ENCODE results near the gene TSHZ3. TPM values are rescaled to one million over a fixed set of nuclear protein-coding genes. Genes with fewer than 3 reads are reported as not detected.

The TSHZ3 gene
- total RNA-seq, 1 donor from 2014 or later: 17.0 TPM

DNA sequence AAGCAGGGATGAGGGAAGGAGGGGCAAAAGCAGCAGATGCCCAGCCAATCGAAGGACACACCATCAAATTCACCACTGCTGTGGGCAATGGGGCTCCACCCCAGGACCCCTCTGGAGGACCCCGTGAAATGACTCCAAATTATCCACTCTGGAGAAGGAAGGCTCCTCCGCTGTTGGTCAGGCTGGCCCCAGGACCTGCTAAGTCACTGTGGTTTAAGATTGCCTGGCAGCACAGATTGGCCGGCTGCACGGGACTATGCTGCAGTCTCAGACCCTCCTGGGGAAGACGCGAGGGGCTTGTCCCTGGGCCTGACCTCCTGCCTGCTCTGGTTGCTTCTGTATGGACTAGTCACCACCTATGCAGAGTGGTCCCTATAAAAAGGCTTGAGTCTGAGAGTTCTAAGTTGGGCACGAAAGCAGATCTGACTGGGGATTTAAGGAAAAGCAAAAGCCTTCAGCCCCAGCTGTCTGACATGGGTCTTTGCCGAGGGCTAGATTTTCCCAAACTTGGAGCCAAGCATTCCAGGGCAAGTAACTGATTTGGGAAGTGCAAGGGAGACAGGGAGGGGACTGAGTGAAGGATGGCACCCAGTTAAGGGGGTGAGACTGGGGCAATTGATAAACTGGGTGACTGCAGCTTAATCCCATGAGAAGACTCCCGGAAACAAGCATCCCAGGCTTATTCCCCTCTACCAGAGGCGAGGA lies 91.7 kb downstream of the TSHZ3 start:
- no peak overlapping the region for H3K27ac Mint-ChIP-seq (ENCODE audit: unreplicated experiment)
- H3K4me1 Mint-ChIP-seq (ENCODE audit: low read depth): peaks cover 25% of the 10 kb centered on the region
- H3K36me3 Mint-ChIP-seq (ENCODE audit: low read depth): no peaks in the 10 kb centered on the region
- DNase-seq (ENCODE audit: low spot score): no peak
- no peak overlapping the region for H3K4me3 Mint-ChIP-seq (ENCODE audit: unreplicated experiment)
- no peaks in the 10 kb centered on the region for H3K9me3 Mint-ChIP-seq (ENCODE audit: low read depth)
- TF ChIP-seq, protein P1, sequence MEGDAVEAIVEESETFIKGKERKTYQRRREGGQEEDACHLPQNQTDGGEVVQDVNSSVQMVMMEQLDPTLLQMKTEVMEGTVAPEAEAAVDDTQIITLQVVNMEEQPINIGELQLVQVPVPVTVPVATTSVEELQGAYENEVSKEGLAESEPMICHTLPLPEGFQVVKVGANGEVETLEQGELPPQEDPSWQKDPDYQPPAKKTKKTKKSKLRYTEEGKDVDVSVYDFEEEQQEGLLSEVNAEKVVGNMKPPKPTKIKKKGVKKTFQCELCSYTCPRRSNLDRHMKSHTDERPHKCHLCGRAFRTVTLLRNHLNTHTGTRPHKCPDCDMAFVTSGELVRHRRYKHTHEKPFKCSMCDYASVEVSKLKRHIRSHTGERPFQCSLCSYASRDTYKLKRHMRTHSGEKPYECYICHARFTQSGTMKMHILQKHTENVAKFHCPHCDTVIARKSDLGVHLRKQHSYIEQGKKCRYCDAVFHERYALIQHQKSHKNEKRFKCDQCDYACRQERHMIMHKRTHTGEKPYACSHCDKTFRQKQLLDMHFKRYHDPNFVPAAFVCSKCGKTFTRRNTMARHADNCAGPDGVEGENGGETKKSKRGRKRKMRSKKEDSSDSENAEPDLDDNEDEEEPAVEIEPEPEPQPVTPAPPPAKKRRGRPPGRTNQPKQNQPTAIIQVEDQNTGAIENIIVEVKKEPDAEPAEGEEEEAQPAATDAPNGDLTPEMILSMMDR (IDR thresholded peaks at IDR 0.05): no peak
- H3K27me3 Mint-ChIP-seq (ENCODE audit: low read depth): no peaks in the 10 kb centered on the region

DNA sequence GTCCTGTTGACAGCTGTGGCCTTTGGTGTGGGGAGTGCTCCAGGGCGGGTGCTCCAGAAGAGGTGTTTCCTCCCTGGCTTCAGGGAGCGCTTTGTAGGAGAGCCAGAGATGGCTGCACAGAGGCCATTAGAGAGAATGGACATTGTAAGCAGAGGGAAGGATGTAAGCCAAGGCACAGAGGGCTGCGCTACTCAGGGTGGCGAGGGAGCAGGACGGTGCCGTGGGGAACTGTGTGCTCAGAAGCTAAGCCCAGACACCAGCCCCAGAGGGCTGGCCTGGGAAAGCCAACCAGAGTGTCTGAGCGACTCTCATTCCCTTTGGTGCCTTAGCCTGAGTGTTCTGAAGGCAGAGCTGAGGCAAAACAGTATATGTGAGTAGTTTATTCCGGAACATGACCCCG lies 92.2 kb downstream of the TSHZ3 start:
- TF ChIP-seq, protein P1 (IDR thresholded peaks at IDR 0.05): no peak
- no peak overlapping the region for H3K27ac Mint-ChIP-seq (ENCODE audit: unreplicated experiment)
- H3K27me3 Mint-ChIP-seq (ENCODE audit: low read depth): no peaks in the 10 kb centered on the region
- no peaks in the 10 kb centered on the region for H3K9me3 Mint-ChIP-seq (ENCODE audit: low read depth)
- peaks cover 20% of the 10 kb centered on the region for H3K4me1 Mint-ChIP-seq (ENCODE audit: low read depth)
- no peak overlapping the region for H3K4me3 Mint-ChIP-seq (ENCODE audit: unreplicated experiment)
- no peak for DNase-seq (ENCODE audit: low spot score)
- H3K36me3 Mint-ChIP-seq (ENCODE audit: low read depth): no peaks in the 10 kb centered on the region

DNA sequence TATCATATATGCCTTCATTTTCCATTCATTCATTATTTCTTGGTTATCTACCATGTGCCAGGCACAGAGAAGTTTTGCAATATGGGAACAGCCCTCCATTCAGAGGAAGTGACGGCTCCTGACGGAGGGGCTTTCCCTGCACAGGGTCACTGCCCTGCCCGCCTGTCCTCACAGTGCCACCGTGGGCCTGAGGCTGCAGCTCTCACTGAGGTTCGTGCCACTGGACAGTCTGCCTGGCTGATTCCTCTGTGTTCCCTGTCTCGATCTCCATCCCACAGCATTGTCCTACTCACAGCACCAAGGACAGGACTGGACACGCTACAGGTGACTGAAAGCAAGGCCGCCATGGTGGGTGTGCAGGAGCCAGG lies 92.7 kb downstream of the TSHZ3 start:
- Mint-ChIP-seq H3K4me1 (ENCODE audit: low read depth) (peaks cover 15% of the 10 kb centered on the region), H3K27me3 (ENCODE audit: low read depth) (no peaks in the 10 kb centered on the region), H3K36me3 (ENCODE audit: low read depth) (no peaks in the 10 kb centered on the region), H3K27ac (ENCODE audit: unreplicated experiment) (no peak overlapping the region), H3K9me3 (ENCODE audit: low read depth) (no peaks in the 10 kb centered on the region), H3K4me3 (ENCODE audit: unreplicated experiment) (no peak overlapping the region)
- no peak for DNase-seq (ENCODE audit: low spot score)
- TF ChIP-seq, protein P1 (IDR thresholded peaks at IDR 0.05): no peak

DNA sequence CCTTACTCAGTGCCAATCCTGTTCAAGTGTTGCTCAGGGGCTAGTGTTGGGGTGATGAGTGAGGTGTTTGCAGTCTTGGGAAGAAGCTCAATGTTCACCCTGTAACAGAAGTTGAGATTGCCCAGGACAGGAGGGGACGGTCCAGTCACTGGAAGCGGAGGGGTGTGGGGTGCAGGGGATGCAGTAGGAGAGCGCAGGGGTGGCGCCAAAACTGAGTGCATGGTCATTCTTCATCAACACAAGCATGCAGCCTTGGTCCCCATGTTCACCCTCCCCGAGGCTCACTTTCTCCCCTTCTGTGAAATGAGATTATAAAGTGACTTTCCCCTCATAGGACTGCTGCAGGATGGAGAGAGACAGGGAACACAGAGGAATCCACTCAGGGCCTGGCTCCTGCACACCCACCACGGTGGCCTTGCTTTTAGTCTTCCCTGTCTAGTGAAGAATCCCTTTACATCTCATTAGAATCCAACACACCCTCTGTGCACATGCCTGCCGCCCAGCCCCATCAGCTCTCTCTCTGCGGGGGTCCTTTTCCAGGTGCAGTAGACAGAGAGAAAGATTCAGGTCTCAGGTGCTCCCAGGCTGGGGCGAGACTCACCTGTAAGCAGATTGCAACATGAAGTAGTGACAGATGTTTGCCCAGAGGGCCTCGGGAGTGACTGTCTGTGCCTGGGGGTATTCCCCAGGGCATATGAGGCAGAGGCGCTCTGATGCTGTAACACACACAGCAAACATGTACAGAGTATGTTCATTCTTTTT lies 93.2 kb downstream of the TSHZ3 start:
- no peak for DNase-seq (ENCODE audit: low spot score)
- Mint-ChIP-seq H3K36me3 (ENCODE audit: low read depth) (no peaks in the 10 kb centered on the region), H3K4me3 (ENCODE audit: unreplicated experiment) (no peak overlapping the region), H3K27me3 (ENCODE audit: low read depth) (no peaks in the 10 kb centered on the region), H3K9me3 (ENCODE audit: low read depth) (no peaks in the 10 kb centered on the region), H3K27ac (ENCODE audit: unreplicated experiment) (no peak overlapping the region), H3K4me1 (ENCODE audit: low read depth) (peaks cover 10% of the 10 kb centered on the region)
- TF ChIP-seq, protein P1 (IDR thresholded peaks at IDR 0.05): no peak

DNA sequence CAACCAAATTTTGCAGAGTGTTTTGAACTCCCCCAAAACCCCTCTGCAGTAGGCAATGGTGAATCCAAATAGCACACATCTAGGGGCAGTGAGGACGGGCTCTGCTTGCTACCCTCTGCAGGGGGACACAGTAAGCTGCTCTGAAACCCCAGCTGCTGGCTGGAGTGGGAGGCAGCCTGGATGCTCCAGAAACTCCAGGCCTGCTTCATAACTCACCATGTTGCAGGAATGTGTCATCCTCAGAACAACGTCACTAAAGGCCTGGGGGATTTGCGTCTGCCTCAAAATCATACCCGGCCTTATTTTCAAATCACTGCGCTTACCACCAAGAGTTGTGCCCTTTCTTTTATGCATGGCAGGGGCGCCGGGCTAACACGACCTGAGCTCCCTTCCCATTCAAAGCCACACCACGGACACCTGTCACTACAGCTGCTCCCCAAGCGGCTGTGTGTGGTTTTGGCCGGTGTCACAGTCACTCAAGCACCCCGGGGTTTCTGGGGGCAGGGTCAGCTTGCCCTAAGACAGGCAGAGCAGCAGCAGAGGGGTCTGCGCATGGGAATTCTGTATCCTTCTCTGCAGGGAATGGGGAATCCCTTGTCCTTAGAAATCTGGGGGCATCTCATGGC lies 93.9 kb downstream of the TSHZ3 start:
- H3K27ac Mint-ChIP-seq (ENCODE audit: unreplicated experiment): no peak overlapping the region
- no peaks in the 10 kb centered on the region for H3K27me3 Mint-ChIP-seq (ENCODE audit: low read depth)
- no peak overlapping the region for H3K4me3 Mint-ChIP-seq (ENCODE audit: unreplicated experiment)
- peaks cover 8% of the 10 kb centered on the region for H3K4me1 Mint-ChIP-seq (ENCODE audit: low read depth)
- TF ChIP-seq, protein P1 (IDR thresholded peaks at IDR 0.05): no peak
- H3K9me3 Mint-ChIP-seq (ENCODE audit: low read depth): no peaks in the 10 kb centered on the region
- DNase-seq (ENCODE audit: low spot score): no peak
- no peaks in the 10 kb centered on the region for H3K36me3 Mint-ChIP-seq (ENCODE audit: low read depth)

Measured in chondrocyte (in vitro differentiated cells).